ENCODE results near the gene HAUS3. TPM values are rescaled to one million over a fixed set of nuclear protein-coding genes. Genes with fewer than 3 reads are reported as not detected.

The HAUS3 gene
- 7.6 and 11.0 TPM in 2 replicates for total RNA-seq (2014; rRNA removed; shearing (Covaris generic))

GRCh38 chr4:2241410-2242353 is at the start of gene HAUS3, which contains the start of gene POLN:
Gene HAUS3 (minus strand): TSS chr4:2242121. CDS start chr4:2240946, 1,175 bp downstream.
Gene POLN (minus strand): TSS chr4:2242121. CDS start chr4:2229231, 12,890 bp downstream.
- peak; percentile 97 for DNase-seq (ENCODE audit: low spot score)

DNA sequence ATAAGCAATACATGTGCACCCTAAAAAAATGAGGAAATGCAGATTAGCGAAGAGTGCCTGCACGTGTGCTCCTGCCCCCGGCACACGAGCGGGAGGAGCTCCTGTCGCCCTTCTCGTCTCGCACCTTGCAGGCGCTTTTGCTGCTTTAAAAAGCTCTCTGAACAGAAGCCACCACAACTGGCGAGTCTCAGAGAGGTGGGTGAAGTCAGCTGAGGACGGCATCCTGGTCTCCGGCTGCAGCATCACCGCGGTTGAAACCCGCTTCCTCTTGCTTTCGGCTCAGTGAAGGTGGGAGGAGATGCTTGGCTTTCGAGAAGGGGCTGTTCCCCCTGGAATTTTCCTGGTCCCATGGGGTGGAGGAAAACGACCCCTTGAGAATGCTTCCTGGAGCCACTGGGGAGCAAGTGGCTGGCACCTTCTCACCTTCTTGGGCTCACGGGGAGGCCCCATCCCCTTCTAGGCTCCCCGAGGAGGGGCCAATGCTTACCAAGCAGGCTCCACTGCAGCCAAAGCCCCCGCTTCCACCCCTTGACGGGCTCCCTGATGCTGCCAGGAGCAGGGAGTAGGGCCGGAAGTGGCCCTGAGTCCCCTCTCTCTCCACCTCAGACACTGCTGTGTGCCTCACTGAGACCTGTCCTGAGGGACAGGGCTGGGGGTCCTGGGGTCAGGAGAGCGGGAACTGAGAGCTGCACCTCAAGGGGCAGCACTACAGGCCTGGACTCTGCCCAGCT is 49.2 kb upstream of the HAUS3 start:
- no peak for DNase-seq (ENCODE audit: low spot score)

- no peak for DNase-seq (ENCODE audit: low spot score)
Measured at GRCh38 chr4:2290488-2290887, 48.6 kb upstream of the HAUS3 start.

- no peak for DNase-seq (ENCODE audit: low spot score)
Measured at GRCh38 chr4:2289955-2290333, 48.0 kb upstream of the HAUS3 start.

DNA sequence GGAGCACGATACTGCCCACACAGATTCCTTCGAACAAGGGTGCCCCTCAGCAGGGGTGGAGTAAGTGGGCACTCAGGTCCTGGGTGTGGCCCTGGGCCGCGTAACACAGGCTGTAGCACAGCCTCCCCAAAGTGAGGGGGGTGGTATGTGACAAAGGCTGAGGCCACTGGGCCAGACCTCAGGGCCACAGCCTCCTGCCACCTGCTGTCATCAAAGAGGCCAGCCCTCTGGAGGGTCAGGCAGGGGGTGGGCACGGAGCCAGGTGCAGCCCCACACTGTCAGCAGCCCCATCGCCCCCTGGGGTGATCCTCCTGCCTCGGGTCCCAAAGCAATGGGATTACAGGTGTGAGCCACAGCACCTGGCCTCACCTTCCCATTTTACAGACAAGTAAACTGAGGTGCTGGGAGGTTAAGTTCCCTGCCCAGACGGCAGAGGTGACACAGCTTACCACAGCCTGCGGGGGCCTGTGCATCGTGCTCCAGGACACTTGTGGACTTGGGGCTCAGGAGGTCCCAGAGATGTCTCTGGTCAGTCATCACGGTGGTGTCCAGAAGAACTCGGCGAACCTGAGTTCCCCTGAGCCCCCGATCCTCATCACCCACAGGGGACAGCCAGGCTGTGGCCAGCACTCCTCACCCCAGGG is 47.5 kb upstream of the HAUS3 start:
- no peak for DNase-seq (ENCODE audit: low spot score)

DNA sequence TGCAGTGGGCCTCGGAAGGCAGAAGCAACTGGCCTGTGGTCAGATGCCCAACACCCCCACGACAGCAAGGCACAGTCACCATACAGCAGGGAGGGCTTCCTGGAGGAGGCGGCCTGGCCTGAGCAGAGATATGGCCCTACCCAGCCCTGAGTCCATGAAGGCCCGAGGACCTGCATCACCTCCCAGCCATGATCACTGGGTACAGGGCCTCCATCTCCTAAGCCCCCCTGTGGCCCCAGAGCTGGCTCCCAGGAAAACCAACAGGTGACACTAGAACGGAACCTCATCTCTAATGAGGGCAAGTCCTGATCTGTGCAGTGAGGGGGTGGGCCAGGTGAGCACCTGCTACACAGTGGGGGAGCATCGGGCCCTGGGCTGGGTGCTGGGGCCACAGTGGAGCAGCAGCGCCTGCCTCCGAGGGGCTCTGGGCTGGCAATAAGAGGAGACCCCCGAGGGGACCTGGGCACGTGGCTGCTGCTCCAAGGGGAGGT is 46.2 kb upstream of the HAUS3 start:
- DNase-seq (ENCODE audit: low spot score) = no peak

GRCh38 chr4:2287594-2287915 is 45.6 kb upstream of the HAUS3 start:
- no peak for DNase-seq (ENCODE audit: low spot score)

- no peak for DNase-seq (ENCODE audit: low spot score)
Measured at GRCh38 chr4:2286904-2287593, 45.1 kb upstream of the HAUS3 start.

DNA sequence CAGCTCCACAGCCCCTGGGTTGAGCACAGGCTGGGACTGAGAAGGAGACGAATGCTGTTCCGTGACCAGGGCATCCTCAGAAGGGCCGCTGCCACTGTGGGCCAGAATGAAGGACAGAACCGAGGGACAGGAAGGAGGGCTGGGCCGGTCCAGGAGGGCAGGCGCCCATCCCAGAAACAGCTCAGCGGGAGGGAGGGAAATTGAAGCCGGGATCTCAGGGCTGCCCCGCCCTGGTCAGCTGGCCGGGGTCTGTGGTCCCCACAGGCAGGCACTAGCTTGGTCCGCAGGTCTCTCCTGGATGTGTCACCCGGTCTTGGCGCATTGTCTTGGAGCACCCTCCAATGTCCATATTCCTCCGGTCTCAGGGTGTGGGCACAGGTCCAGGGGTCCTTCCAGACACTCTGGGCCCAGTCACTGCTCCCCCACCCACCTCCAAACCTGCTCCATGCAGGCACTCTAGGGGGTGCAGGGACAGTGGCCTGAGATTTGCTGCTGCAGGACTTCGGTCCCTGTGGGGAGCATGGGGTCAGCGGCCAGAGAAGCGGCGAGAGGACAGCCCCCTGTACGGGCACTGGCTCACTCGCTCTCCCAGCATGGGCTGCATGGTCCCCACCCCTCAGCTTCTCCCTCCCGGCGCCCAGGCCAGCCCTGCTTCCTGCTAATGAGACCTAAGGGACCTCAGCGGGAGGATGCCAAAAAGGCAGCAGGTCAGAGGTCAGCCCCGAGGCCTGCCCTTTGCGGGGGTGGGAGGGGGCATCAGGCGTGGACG is 43.9 kb upstream of the HAUS3 start:
- no peak for DNase-seq (ENCODE audit: low spot score)

- DNase-seq (ENCODE audit: low spot score) = no peak
Measured at GRCh38 chr4:2284934-2285612, 43.2 kb upstream of the HAUS3 start.

DNA sequence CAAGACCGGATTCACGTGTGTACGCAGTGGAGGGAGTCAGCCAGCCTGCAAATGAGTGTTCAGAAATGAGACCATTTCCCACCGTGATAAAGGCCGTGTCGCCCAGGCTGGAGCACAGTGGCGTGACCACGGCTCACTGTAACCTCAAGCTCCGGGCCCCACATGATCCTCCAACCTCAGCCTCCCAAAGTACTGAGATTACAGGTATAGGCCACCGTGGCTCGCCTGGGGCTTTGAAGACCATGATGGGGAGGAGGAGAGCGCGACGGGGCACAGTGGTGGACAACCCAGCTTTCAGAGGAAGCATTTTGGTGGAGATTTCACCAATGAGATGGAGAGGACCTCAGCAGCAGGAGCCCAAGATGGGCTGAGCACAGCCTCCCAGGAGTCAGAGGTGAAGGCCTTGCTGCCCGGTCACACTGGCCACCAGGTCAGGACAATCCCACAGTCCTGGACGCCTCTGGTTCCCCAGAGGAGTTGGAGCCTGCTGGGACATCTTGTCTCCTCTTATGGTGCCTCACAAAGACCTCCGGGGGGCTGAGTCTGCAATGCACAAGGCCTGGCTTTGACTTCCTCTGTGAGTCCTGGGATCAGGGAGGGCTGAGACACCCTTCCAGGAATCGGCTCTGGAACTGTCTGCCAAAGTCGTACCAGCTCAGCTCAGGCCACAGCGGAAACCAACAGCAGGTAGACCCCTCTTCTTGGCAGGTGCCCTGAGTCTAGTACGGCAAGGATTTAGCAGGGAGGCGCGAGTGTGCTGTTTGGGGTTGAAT is 42.4 kb upstream of the HAUS3 start:
- no peak for DNase-seq (ENCODE audit: low spot score)

GRCh38 chr4:2283199-2283711 is 41.3 kb upstream of the HAUS3 start:
- no peak for DNase-seq (ENCODE audit: low spot score)

GRCh38 chr4:2281575-2282343 is 39.8 kb upstream of the HAUS3 start:
- no peak for DNase-seq (ENCODE audit: low spot score)

- no peak for DNase-seq (ENCODE audit: low spot score)
Measured at GRCh38 chr4:2280531-2281300, 38.8 kb upstream of the HAUS3 start.

DNA sequence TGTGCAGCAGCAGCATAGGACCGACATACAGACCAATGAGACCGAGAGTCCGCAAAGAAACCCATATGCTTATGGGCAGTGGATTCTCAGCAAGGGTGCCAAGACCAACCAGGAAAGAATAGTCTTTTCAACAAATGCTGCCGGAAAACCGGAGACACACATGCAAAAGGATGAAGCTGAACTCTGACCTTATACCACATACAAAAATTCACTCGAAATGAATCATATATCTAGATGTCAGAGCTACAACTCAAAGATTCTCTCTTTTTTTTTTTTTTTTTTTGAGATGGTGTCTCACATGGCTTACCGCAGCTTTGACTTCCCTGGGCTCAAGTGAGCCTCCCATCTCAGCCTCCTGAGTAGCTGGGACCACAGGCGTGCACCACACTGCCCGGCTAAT is 36.0 kb upstream of the HAUS3 start:
- DNase-seq (ENCODE audit: low spot score) = no peak

- DNase-seq (ENCODE audit: low spot score) = no peak
Measured at GRCh38 chr4:2276581-2277325, 34.8 kb upstream of the HAUS3 start.
